GM12801 (cell line): ENCODE data around the gene NRG2.

ENCODE experiments used
- CTCF ChIP-seq: IDR thresholded peaks from one replicate; pipeline ENCODE4 v1.5.1; 2011; ENCODE audit warnings: control low read depth; ENCODE audit not compliant: insufficient read length; ENCODE audit errors: extremely low read depth

The NRG2 gene

GRCh38 chr5:139962445-139962844 is 80.7 kb downstream of the NRG2 start:
- no peak for TF ChIP-seq CTCF

DNA sequence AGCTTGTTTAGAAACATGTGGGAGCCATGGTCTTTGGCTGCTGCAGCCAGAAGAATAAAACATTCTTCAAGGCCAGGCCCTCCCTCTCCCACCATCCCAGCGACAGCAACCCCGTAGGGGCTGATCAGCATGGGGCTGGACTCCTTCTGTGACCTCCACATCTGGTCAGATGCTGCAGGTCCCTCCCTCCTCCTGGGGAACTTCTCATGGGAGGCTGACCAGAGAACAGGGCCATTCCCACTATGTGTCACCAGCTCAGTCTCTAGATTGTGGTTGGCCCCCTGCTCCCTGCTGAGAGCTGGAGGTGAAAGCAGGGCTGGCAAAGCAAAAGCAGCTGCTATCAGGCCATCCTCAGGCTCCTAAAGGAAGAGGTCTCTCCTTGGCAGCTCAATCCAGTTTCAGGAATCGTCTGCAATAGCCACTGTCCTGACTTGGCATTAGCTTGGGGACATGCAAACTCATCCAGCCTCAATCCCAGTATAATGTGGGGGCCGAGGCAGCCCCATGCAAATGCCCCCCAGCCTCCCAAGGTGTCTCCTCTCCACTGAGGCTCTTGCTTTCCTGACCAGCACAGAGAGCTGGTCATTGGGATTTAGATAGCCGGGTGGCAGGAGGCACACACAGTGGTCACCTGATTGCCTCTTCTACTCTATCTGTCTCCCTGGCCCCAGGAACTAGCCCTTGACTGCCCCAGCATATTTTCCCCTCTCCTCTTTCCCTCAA is 81.5 kb downstream of the NRG2 start:
- TF ChIP-seq CTCF = no peak

GRCh38 chr5:139960723-139961383 is 82.2 kb downstream of the NRG2 start:
- no peak for TF ChIP-seq CTCF

DNA sequence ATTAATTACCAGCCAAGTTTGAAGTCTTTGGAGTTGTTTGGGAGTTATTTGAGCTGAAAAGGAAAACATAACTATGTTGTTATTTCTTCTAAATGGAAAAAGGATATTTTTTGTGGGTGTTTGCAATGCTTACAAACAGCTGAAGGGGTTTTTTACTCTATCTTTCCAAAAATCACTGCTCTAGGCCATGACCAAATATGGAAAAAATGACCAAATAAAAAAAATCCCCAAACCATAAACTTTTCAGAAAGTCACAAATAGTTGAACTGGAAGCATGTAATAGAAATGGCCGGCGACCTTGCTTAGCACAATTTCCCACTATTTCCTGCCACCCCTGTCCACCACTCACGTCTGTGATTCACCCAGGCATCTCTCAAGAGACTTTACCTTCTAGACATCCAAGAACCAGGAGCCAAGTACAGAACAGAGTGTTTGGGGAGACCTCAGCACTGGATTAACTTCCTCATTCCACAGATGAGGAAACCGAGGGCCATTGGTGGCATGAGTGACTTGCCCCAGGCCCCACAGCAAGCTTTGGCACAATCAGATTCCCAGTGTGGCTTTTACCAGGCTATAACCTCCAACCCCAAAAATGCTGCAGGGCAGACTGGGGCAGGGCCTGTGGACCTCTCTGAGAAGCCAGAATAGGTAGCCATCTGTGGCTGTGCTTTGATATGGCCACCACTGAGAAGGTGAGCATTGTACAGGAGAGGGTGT is 84.5 kb downstream of the NRG2 start:
- no peak for TF ChIP-seq CTCF

DNA sequence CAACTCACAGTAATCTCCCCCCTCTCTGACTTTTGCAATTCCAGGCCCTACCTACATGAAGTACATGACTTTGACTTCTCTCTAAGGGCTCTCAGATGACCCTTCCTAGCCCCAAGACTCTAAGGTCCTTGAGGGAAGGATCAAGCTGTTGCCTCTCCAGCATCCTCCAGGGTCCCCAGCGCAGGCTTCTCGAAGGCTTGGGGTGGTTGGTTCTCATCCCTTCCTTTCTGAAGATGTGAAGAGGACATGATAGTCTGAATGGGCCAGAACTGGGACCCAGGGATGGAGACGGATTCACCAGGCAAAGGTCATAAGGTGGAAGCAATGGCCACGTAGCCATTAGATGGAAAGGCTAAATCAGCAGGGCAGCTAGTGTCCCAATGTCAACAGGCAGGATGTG is 86.8 kb downstream of the NRG2 start:
- no peak for TF ChIP-seq CTCF

GRCh38 chr5:139955616-139956273 is 87.4 kb downstream of the NRG2 start:
- TF ChIP-seq CTCF = no peak

DNA sequence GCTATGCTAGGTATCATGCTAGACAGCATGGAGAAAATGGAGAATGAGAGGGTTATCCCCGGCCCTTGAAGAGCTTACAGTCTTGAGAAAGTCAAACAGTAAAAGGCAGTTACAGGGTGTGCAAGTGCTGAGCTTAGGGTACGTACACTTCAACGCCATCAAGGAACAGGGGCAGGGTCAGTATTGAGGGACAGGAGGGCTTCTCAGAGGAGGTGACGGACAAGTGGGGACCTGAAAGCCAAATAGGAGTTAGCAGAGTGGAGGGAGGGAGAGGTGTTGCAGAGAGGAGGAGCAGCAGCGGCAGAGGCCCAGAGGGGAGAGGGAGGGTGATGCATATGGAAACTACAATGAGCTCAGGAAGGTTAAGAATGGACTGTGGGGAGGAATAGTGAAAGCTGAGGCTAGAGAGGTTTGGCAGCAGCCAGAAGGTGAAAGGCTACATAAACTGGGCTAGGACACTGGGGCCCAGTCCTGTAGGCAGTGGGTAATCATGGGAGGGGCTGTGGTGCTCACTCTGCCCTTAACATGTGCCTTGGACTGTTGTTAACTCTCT is 88.0 kb downstream of the NRG2 start:
- no peak for TF ChIP-seq CTCF
